ENCODE data around the gene SLC2A13. TPM values are rescaled to one million over a fixed set of nuclear protein-coding genes. Genes with fewer than 3 reads are reported as not detected.

Gene SLC2A13
- total RNA-seq, 1 experiment from 2014 or later = 7.0 TPM

DNA sequence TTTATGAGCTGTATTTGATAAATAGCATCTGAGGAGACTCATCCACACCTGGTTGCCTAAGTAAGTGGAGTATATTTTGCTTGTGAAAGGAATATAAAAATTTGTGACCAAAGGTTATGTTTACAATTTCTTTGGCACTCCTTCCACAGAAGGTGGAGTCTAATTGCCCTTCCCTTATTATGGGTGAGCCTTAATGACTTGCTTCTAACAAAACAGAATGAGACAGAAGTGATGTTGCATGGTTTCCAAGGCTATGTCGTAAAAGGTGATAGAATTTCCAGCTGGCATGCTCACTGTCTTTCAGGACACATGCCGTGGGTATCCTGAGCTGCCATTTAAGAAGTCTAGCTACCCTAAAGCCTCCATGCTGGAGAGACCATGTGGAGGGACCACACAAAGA, 369.5 kb downstream of the SLC2A13 start:
- H3K79me1 ChIP-seq (ENCODE audit: insufficient read depth, low read depth, low read length, poor library complexity, severe bottlenecking) = no peaks in the 10 kb centered on the region
- no peak overlapping the region for H2BK20ac ChIP-seq (ENCODE audit: low read depth, low read length, poor library complexity, severe bottlenecking)
- WGBS (ENCODE audit: extremely low coverage, insufficient read length, low lambda C conversion rate) = no CpG with 5 or more reads among the region's 2 CpGs
- Mint-ChIP-seq H3K36me3 (ENCODE audit: insufficient read depth in 1 of 3, low read depth in 3 of 3) (peaks cover 17 to 32% (median 18%) of the 10 kb centered on the region in 3 experiments), H3K4me3 (no peak overlapping the region), H3K27ac (no peak overlapping the region), H3K27me3 (ENCODE audit: low read depth) (no peaks in the 10 kb centered on the region), H3K4me1 (no peaks in the 10 kb centered on the region), H3K9me3 (peaks cover 37 to 39% of the 10 kb centered on the region in 2 experiments)
- H2AFZ ChIP-seq (ENCODE audit: low read length) = no peak overlapping the region
- no peaks in the 10 kb centered on the region for H4K20me1 ChIP-seq (ENCODE audit: control insufficient read depth, insufficient read depth, insufficient read length)
- no peak overlapping the region for H3K56ac ChIP-seq (ENCODE audit: insufficient read length, low read depth, low read length)
- no peak overlapping the region for H3K14ac ChIP-seq (ENCODE audit: insufficient read depth, low read length)
- H2BK5ac ChIP-seq (ENCODE audit: insufficient read length, low read length) = no peak overlapping the region
- H3K4me2 ChIP-seq (ENCODE audit: insufficient read depth, insufficient read length, low read length) = no peak overlapping the region
- H3K23me2 ChIP-seq (ENCODE audit: insufficient read length, low read depth, low read length, poor library complexity, severe bottlenecking) = no peaks in the 10 kb centered on the region
- H3K18ac ChIP-seq (ENCODE audit: insufficient read length, low read depth, low read length) = no peak overlapping the region
- H3K4ac ChIP-seq (ENCODE audit: low read depth, low read length) = no peak overlapping the region
- TF ChIP-seq, protein P1, sequence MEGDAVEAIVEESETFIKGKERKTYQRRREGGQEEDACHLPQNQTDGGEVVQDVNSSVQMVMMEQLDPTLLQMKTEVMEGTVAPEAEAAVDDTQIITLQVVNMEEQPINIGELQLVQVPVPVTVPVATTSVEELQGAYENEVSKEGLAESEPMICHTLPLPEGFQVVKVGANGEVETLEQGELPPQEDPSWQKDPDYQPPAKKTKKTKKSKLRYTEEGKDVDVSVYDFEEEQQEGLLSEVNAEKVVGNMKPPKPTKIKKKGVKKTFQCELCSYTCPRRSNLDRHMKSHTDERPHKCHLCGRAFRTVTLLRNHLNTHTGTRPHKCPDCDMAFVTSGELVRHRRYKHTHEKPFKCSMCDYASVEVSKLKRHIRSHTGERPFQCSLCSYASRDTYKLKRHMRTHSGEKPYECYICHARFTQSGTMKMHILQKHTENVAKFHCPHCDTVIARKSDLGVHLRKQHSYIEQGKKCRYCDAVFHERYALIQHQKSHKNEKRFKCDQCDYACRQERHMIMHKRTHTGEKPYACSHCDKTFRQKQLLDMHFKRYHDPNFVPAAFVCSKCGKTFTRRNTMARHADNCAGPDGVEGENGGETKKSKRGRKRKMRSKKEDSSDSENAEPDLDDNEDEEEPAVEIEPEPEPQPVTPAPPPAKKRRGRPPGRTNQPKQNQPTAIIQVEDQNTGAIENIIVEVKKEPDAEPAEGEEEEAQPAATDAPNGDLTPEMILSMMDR (conservative IDR thresholded peaks at IDR 0.05) = no peak
- H3K9me3 ChIP-seq (ENCODE audit: control insufficient read depth, low read depth, low read length) = no peaks in the 10 kb centered on the region
- no peak overlapping the region for H2BK120ac ChIP-seq (ENCODE audit: low read depth, low read length, poor library complexity, severe bottlenecking)
- H4K8ac ChIP-seq (replicated peaks; ENCODE audit: insufficient read length, low read depth, low read length) = no peak overlapping the region
- H2AK5ac ChIP-seq (ENCODE audit: insufficient read length, low read length) = no peak overlapping the region
- H3T11ph ChIP-seq (ENCODE audit: low read length) = no peak overlapping the region
- H4K91ac ChIP-seq (ENCODE audit: insufficient read length, low read depth, low read length) = no peak overlapping the region
- H2BK15ac ChIP-seq (ENCODE audit: low read depth, low read length) = no peak overlapping the region
- H3K79me2 ChIP-seq (ENCODE audit: insufficient read depth, low read length) = no peaks in the 10 kb centered on the region
- DNase-seq = no peak
- no peak overlapping the region for H3K23ac ChIP-seq (ENCODE audit: insufficient read length, low read depth, low read length)
- no peak overlapping the region for H3K27ac ChIP-seq (ENCODE audit: insufficient read length, low read depth, low read length)
- H3K9ac ChIP-seq (ENCODE audit: extremely low read depth, insufficient read length, low read length) = no peak overlapping the region
- no peak overlapping the region for H2BK12ac ChIP-seq (ENCODE audit: insufficient read length, low read depth, low read length)
- H3K27me3 ChIP-seq (ENCODE audit: insufficient read depth, low read length) = no peaks in the 10 kb centered on the region
- H3K4me1 ChIP-seq (ENCODE audit: insufficient read depth, low read length) = no peaks in the 10 kb centered on the region
- H4K5ac ChIP-seq (ENCODE audit: insufficient read length, low read depth, low read length) = no peak overlapping the region
